Astrocyte (in vitro differentiated cells and primary cell): Measurements from ENCODE around the gene TMEM120B.

Experiments
- CTCF ChIP-seq: IDR thresholded peaks from 2 replicates; pipeline ENCODE4 v1.5.1; 2011; ENCODE audit warnings: low read depth, mild to moderate bottlenecking, inconsistent platforms, low read length, moderate library complexity; ENCODE audit not compliant: insufficient read depth
- EZH2 ChIP-seq: IDR thresholded peaks from 2 replicates; pipeline ENCODE4 v1.6.1; 2012; ENCODE audit warnings: mild to moderate bottlenecking, low read length, inconsistent platforms; ENCODE audit not compliant: insufficient read depth

DNA sequence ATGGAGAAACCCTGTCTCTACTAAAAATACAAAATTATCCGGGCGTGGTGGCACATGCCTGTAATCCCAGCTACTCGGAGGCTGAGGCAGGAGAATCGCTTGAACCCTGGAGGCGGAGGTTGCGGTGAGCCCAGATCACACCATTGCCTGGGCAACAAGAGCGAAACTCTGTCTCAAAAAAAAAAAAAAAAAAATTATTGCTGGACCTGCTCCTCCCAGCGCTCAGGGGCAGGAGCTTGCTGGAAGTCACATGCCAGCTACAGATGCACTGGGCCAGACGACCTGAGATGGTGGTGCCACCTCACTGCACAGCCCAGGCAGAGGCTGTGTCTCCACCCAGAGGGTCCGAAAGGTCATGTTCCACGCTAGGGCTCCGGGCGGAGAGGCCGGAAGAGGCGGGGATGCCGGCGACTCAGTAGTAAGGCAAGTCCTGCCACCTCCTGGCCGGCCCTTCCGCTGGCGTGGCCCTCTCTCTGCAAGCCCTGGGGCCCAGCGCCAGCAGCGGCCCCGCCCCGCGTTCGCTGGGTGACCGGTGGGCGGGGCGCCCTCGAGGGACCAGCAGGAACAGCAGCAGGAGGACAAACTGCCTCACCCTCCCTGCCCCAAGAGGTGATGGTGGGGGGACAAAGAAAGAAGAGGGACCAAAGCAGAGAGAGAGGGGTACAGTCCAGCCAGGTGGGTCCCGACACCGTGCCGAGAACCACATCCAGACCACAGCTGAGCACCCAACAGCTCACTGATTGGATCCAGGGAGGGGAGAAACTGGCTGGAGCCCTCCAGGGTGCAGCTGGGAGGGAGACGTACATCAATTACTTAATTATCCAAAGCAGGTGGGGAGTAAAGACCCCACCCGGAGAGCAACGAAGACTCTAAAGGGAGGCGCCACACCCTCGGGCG is 84.6 kb downstream of the TMEM120B start:
- TF ChIP-seq EZH2 (no peak), CTCF (no peak)
